ENCODE measurements around the gene CIT. TPM values are rescaled to one million over a fixed set of nuclear protein-coding genes. Genes with fewer than 3 reads are reported as not detected.

Gene CIT
- total RNA-seq, 3 donors from 2014 or later (not counting 1 experiment from before 2014, with no cell fraction given): 2.8 to 4.2 (median 3.6) TPM

GRCh38 chr12:119695034-119695433 is 182.1 kb downstream of the CIT start:
- ATAC-seq (no peak), DNase-seq (no peak)
- Histone ChIP-seq H3K4me3 (ENCODE audit: low read length) (no peak overlapping the region), H3K27me3 (ENCODE audit: control insufficient read depth, insufficient read depth, low read length) (no peaks in the 10 kb centered on the region), H3K9me3 (ENCODE audit: control insufficient read depth, insufficient read depth, low read length) (no peaks in the 10 kb centered on the region), H3K27ac (ENCODE audit: low read length) (no peak overlapping the region), H3K36me3 (ENCODE audit: control insufficient read depth, insufficient read depth, low read length) (no peaks in the 10 kb centered on the region), H3K4me1 (ENCODE audit: control insufficient read depth, insufficient read depth, low read length) (no peaks in the 10 kb centered on the region)
- no peaks in the 10 kb centered on the region for H3K9me3 Mint-ChIP-seq
- H3K4me1 Mint-ChIP-seq: no peaks in the 10 kb centered on the region
- no peak overlapping the region for H3K27ac Mint-ChIP-seq
- intact Hi-C loops (cut with micrococcal nuclease): no loop called here
- no peaks in the 10 kb centered on the region for H3K36me3 Mint-ChIP-seq
- H3K4me3 Mint-ChIP-seq: no peak overlapping the region
- no peaks in the 10 kb centered on the region for H3K27me3 Mint-ChIP-seq (ENCODE audit: low read depth in 2 of 2)
- WGBS (ENCODE audit: insufficient coverage): 100% methylated on average over 4 of the region's 4 CpGs
- TF ChIP-seq CTCF (IDR thresholded peaks at IDR 0.05): no peak

- no peak for DNase-seq
- Histone ChIP-seq H3K9me3 (ENCODE audit: control insufficient read depth, insufficient read depth, low read length) (no peaks in the 10 kb centered on the region), H3K36me3 (ENCODE audit: control insufficient read depth, insufficient read depth, low read length) (no peaks in the 10 kb centered on the region), H3K4me3 (ENCODE audit: low read length) (no peak overlapping the region), H3K4me1 (ENCODE audit: control insufficient read depth, insufficient read depth, low read length) (no peaks in the 10 kb centered on the region), H3K27ac (ENCODE audit: low read length) (no peak overlapping the region), H3K27me3 (ENCODE audit: control insufficient read depth, insufficient read depth, low read length) (no peaks in the 10 kb centered on the region)
- WGBS (ENCODE audit: insufficient coverage): 99% methylated on average over 6 of the region's 6 CpGs
- H3K9me3 Mint-ChIP-seq: no peaks in the 10 kb centered on the region
- no peaks in the 10 kb centered on the region for H3K27me3 Mint-ChIP-seq (ENCODE audit: low read depth in 2 of 2)
- intact Hi-C loops (cut with micrococcal nuclease): no loop called here
- H3K27ac Mint-ChIP-seq: no peak overlapping the region
- H3K4me3 Mint-ChIP-seq: no peak overlapping the region
- H3K36me3 Mint-ChIP-seq: no peaks in the 10 kb centered on the region
- no peak for ATAC-seq
- no peak for TF ChIP-seq CTCF (IDR thresholded peaks at IDR 0.05)
- no peaks in the 10 kb centered on the region for H3K4me1 Mint-ChIP-seq
These were observed 183.0 kb downstream of the CIT start for GRCh38 chr12:119694111-119694510.

- H3K4me1 Mint-ChIP-seq: no peaks in the 10 kb centered on the region
- no peaks in the 10 kb centered on the region for H3K27me3 Mint-ChIP-seq (ENCODE audit: low read depth in 2 of 2)
- 100% methylated on average over 1 of the region's 1 CpG for WGBS (ENCODE audit: insufficient coverage)
- intact Hi-C loops (cut with micrococcal nuclease): no loop called here
- no peak overlapping the region for H3K27ac Mint-ChIP-seq
- TF ChIP-seq CTCF (IDR thresholded peaks at IDR 0.05): no peak
- no peaks in the 10 kb centered on the region for H3K4me1 ChIP-seq (ENCODE audit: control insufficient read depth, insufficient read depth, low read length)
- H3K4me3 ChIP-seq (ENCODE audit: low read length): no peak overlapping the region
- no peaks in the 10 kb centered on the region for H3K27me3 ChIP-seq (ENCODE audit: control insufficient read depth, insufficient read depth, low read length)
- ATAC-seq (no peak), DNase-seq (no peak)
- H3K36me3 ChIP-seq (ENCODE audit: control insufficient read depth, insufficient read depth, low read length): no peaks in the 10 kb centered on the region
- H3K9me3 Mint-ChIP-seq: no peaks in the 10 kb centered on the region
- H3K27ac ChIP-seq (ENCODE audit: low read length): no peak overlapping the region
- H3K4me3 Mint-ChIP-seq: no peak overlapping the region
- H3K36me3 Mint-ChIP-seq: no peaks in the 10 kb centered on the region
- H3K9me3 ChIP-seq (ENCODE audit: control insufficient read depth, insufficient read depth, low read length): no peaks in the 10 kb centered on the region
These were observed 183.6 kb downstream of the CIT start for GRCh38 chr12:119693511-119693910.

- no peaks in the 10 kb centered on the region for H3K27me3 Mint-ChIP-seq (ENCODE audit: low read depth in 2 of 2)
- H3K4me1 Mint-ChIP-seq: no peaks in the 10 kb centered on the region
- no peak for DNase-seq
- intact Hi-C loops (cut with micrococcal nuclease): no loop called here
- 91% methylated on average over 6 of the region's 6 CpGs for WGBS (ENCODE audit: insufficient coverage)
- ATAC-seq: no peak
- H3K9me3 Mint-ChIP-seq: no peaks in the 10 kb centered on the region
- no peak overlapping the region for H3K27ac ChIP-seq (ENCODE audit: low read length)
- H3K36me3 ChIP-seq (ENCODE audit: control insufficient read depth, insufficient read depth, low read length): no peaks in the 10 kb centered on the region
- no peak for TF ChIP-seq CTCF (IDR thresholded peaks at IDR 0.05)
- H3K27ac Mint-ChIP-seq: no peak overlapping the region
- no peaks in the 10 kb centered on the region for H3K36me3 Mint-ChIP-seq
- no peak overlapping the region for H3K4me3 Mint-ChIP-seq
- no peak overlapping the region for H3K4me3 ChIP-seq (ENCODE audit: low read length)
- no peaks in the 10 kb centered on the region for H3K9me3 ChIP-seq (ENCODE audit: control insufficient read depth, insufficient read depth, low read length)
- no peaks in the 10 kb centered on the region for H3K27me3 ChIP-seq (ENCODE audit: control insufficient read depth, insufficient read depth, low read length)
- no peaks in the 10 kb centered on the region for H3K4me1 ChIP-seq (ENCODE audit: control insufficient read depth, insufficient read depth, low read length)
These were observed 184.1 kb downstream of the CIT start for GRCh38 chr12:119692997-119693396.

Measured in natural killer cell (primary cell).